Brain pericyte (primary cell): ENCODE results near the gene POLR2L.

Experiments
- DNase-seq: peaks from one replicate; pipeline ENCODE4 v3.0.0-alpha.2; 2012; ENCODE audit warnings: low read depth, low spot score

The POLR2L gene

DNA sequence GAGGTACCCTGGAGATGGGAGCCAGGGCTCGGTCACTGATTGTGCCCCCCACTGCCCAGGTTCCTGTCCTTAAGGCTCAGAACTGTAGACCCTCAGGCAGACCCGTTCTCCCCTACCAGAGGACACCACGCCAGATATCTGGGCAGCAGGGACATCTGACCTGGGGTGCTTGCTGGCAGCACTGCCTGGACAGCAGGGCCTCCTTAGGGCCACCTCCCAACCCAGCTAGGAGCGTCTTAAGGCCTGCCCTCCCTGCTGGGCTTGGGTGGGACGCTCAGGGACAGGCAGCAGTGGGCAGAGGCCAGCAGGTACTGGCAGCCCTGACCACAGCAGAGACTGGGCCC is 3.1 kb downstream of the POLR2L start:
- no peak for DNase-seq

DNA sequence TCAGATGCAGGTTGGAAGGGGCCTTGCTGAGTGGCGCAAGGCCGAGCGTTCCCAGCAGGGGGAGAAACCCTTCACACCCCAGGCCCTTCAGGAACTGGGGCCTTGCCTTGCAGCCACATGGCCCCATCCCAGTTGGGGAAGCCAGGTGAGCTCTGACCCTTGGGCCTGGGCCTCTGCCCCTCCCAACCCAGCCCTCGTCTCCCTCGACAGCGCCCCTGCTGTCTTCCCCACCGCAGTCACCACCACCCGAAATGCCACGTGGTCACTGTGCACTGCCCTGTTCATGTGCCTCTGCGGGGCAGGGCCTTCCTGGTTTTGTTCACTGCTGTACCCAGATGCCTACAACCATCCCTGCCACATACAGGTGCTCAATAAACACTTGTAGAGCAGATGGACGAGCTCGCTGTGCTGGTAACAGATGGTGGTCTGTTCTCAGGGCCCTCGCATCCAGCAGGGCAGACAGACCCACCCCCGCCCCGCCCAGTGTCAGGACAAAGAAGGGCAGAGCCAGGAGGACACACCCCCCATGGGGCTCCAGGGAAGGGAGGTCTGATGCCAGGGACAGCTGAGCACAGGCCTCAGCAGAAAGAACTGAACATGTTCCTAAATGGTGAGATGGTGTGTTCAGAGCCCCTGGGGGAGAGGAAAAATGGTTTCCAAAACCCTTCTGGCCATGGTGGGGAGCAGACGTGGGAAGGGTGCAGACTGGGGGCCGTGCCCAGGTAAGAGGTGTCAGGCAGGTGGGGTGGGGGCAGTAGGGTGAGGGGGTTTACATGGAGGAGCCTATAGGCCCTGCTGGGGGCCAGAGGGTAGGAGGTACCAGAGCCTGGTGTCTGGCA is 3.7 kb downstream of the POLR2L start:
- no peak for DNase-seq

GRCh38 chr11:837990-838307 is 4.4 kb downstream of the POLR2L start:
- DNase-seq = no peak

DNA sequence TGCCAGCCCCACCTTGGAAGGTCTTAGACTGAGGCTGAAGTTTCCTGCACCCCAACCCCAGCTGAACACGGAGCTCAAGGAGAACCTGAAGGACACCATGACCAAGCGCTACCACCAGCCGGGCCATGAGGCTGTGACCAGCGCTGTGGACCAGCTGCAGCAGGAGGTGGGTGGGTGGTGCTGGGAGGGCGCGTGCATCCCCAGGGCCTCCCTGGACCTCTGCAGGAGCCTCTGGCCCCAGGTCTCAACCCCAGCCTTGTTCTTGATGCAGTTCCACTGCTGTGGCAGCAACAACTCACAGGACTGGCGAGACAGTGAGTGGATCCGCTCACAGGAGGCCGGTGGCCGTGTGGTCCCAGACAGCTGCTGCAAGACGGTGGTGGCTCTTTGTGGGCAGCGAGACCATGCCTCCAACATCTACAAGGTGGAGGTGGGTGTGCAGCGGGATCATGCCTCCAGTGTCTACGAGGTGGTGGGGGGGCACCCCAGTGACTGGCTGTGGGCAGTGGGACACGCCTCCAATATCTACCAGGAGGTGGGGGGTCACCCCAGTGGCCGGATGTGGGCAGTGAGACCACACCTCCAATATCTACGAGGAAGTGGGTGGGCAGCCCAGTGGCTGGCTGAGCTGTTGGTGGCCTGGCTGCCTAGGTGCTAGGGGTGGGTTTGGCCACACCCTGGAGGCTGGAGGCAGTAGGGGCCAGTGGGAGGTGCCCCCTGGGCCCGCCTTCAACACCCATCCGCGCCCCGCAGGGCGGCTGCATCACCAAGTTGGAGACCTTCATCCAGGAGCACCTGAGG is 4.9 kb downstream of the POLR2L start:
- no peak for DNase-seq

- no peak for DNase-seq
Measured at GRCh38 chr11:836700-837099, 5.6 kb downstream of the POLR2L start.

- no peak for DNase-seq
Measured at GRCh38 chr11:836274-836673, 6.1 kb downstream of the POLR2L start.

DNA sequence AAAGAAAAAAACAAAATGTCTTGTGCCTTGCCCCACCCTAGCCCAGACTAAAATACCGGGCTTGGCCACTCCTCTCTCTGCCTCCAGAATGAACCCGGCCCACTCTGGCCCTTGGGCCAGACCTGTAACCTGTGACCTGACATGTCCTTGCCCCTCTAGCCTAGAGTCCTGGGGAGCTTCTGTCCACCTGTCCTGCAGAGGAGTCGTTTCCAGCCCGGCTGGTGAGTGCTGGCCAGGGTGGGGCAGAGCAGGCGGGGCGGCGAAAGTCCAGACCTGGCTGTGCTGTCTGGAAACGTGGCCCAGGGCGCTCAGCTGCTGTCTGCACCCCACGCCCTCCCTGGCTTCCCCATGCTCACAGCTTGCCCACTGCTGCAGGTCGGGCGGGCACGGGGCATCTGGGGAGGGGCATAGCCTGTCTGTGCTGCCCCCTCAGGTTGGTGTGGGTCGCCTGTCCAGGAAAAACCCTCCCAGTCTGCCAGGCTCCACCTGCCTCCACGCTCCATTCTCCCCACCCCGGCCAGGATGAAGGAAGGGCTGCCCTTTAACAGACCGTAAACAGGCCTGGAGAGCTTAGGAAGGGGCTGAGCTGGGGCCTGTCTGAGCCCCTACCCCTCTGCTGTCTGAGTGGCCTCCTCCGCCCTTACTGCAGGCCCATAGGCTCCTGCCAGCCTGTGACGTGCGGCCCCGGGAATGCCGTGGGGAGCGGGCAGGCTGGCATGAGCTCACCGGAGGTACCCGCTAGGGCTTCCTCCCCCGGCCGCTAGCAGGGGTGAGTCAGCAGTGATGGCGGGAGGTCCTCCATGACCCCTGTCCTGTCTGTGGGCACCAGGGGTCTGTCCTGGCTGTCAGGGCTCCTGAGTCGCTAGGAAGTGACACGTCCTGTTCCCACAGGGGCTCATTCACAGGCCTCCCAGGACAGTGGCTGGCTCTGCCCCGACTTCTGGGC is 7.7 kb downstream of the POLR2L start:
- no peak for DNase-seq

DNA sequence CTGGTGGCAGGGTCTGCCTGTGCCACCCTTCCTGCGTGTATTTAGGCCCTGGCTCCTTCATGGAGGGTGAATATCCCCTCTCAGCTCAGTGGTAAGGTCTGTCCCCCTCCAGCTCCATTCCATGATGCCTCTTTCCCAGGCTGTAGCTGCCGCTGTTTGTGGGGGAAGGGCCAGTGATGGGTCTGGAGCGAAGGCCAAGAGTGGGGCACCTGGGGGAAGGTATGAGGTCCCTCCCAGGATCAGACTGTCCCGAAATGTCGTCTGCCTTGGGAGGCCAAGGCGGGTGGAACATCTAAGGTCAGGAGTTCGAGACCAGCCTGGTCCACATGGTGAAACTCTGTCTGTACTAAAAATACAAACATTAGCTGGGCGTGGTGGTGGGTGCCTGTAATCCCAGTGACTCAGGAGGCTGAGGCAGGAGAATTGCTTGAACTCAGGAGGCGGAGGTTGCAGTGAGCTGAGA is 8.4 kb downstream of the POLR2L start:
- DNase-seq = no peak

DNA sequence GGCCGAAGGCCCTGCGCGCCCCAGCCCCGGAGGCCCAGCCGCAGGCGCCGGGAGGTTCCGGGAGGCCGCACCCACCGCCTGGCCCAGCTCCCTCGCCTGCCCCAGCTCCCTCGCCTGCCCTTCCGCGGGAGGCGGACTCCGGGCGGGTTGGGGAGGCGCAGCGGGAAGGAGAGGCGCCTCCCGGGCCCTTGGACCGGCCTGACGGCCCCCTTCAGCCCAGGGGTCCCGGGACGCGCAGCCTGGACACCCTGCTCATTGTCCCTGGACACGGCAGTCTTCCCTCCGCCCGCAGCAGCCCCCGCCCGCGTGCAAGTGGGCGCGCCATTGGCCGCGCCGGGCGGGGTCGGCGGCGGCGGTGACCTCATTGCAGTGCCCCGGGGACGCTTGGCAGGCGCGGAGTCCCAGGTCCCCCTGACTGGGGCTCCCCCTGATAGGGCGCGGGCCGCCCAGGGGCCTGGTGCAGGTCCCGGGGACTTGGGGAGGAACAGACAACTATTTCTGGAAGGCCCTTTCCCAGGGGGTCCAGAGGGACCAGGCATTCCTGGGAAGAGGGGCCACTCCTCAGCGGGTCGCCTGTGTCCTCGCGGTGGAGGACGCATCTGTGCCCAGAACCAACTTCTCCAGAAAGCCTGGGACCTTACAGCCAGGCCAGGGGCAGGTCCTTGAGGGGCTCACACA is 9.1 kb downstream of the POLR2L start:
- DNase-seq = no peak

GRCh38 chr11:832529-833113 is 9.7 kb downstream of the POLR2L start, which contains the start of gene CD151:
TSS of gene CD151 (plus strand) at chr11:832952. CDS start at chr11:836070, 3,118 bp downstream.
- no peak for DNase-seq

GRCh38 chr11:831961-832528 is 10.3 kb downstream of the POLR2L start:
- no peak for DNase-seq

DNA sequence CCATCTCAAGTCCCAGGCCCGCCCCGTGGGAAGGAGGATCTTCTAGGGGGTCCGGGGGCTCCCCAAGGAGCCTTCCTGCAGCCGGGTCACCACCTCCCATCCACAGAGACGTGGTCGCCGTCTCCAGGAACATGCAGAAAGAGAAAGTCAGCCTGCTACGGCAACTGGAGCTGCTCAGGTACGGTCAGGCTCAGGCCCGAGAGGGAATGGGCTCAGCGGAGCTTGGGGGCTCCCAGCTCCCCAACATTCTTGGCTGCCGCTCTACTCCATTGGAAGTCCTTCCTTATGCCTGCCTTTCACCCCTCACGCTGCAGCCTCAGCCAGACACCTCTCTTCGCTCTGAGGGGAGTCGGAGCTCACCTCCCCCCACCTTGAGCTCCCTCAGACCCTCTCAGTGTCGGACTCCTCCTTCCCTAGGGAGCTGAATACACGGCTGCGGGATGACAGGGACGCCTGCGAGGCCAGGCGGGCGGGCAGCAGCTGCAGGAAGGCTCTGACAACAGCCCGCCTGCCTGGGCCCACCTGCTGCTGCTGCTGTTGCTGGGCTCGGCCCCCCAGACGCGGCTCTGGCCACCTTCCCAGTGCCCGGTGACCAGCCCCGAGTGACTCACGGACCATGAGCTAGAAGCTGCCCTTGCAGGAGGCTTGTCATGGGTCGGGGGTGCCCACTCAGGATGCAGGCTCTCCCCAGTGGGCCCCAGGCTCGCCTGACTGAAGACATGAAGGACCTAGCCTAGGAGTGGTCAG is 11.0 kb downstream of the POLR2L start:
- DNase-seq = no peak

GRCh38 chr11:830295-831117 is 11.8 kb downstream of the POLR2L start:
- DNase-seq = no peak

GRCh38 chr11:829847-830294 is 12.5 kb downstream of the POLR2L start:
- no peak for DNase-seq

DNA sequence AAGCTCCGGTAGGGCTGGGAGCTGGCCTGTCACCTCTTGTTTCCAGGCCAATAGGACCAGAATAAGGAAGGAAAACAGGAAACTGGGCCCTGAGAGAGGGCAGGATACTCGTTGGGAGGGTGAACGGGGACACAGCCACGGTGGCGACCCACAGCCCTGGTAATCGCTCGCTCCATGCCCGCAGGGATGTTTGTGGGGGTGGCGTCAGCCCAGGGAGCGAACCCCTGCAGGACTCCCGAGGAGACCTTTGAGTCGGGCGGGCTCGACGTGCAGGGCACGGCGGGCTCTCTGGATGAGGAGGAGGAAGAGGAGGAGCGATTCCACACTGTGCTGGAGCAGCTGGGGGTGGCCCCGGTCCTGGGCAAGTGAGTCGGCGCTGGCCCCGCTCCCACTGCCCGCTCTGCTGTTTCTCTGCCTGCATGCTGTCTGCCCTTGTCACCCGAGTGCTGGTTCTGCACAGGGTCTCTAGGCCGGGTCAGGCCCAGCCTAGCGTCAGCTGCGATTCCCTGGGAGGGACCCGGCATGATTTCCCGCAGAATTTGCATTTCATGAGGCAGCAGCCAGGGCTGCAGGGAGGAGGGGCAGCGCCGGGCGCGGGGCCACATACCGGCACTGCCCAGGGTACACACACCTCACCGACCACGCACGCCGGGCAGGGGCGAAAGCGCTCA is 13.0 kb downstream of the POLR2L start:
- no peak for DNase-seq

- DNase-seq = no peak
Measured at GRCh38 chr11:828506-829175, 13.7 kb downstream of the POLR2L start.

DNA sequence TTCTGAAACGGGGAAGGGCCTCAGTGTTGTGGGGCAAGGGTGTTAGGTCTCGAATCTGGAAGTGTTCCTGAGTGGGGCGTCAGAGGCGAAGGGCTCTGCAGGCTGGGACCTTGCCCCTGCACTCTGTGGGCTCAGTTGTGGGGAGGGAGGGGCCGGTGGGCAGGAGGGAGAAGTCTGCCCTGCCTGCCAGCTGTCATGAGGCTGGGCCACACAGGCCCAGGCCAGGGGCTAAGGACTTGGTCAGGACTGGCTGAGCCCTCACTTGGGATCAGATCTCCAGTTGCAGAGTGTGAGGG is 14.5 kb downstream of the POLR2L start, which contains the start of gene CRACR2B:
CRACR2B (plus strand) TSS at position 23 of the 296 bp plus-strand sequence. CDS start 689 bp downstream, outside the sequence.
- DNase-seq = no peak
